Measurements from ENCODE around the gene HIGD1A. TPM values are rescaled to one million over a fixed set of nuclear protein-coding genes. Genes with fewer than 3 reads are reported as not detected.
"Not testable (repeated sequence)": the region's sequence is repeated elsewhere in the genome, so short reads cannot be mapped to it uniquely, and the experiment has no call there.

Gene HIGD1A
- polyA plus RNA-seq, 1 donor, result 71.7 TPM

- DNase-seq (ENCODE audit: low read depth), result no peak
Observed at GRCh38 chr3:42829083-42829627, 24.9 kb upstream of the HIGD1A start.

- DNase-seq (ENCODE audit: low read depth), result no peak
Observed at GRCh38 chr3:42827654-42828053, 23.4 kb upstream of the HIGD1A start.

GRCh38 chr3:42827023-42827422 lies 22.7 kb upstream of the HIGD1A start:
- no peak for DNase-seq (ENCODE audit: low read depth)

- DNase-seq (ENCODE audit: low read depth), result no peak
Observed at GRCh38 chr3:42826141-42826540, 21.9 kb upstream of the HIGD1A start.

- no peak for DNase-seq (ENCODE audit: low read depth)
Observed at GRCh38 chr3:42823351-42823750, 19.1 kb upstream of the HIGD1A start.

GRCh38 chr3:42822828-42823227 lies 18.5 kb upstream of the HIGD1A start:
- DNase-seq (ENCODE audit: low read depth), result no peak

- DNase-seq (ENCODE audit: low read depth), result no peak
Observed at GRCh38 chr3:42820746-42821051, 16.4 kb upstream of the HIGD1A start.

- no peak for DNase-seq (ENCODE audit: low read depth)
Observed at GRCh38 chr3:42819351-42819965, 15.2 kb upstream of the HIGD1A start.

- no peak for DNase-seq (ENCODE audit: low read depth)
Observed at GRCh38 chr3:42815826-42816225, 11.5 kb upstream of the HIGD1A start.

- no peak for DNase-seq (ENCODE audit: low read depth)
Observed at GRCh38 chr3:42814914-42815507, 10.7 kb upstream of the HIGD1A start.

- DNase-seq (ENCODE audit: low read depth), result no peak
Observed at GRCh38 chr3:42814246-42814645, 10.0 kb upstream of the HIGD1A start.

GRCh38 chr3:42811118-42811883 lies 7.0 kb upstream of the HIGD1A start:
- DNase-seq (ENCODE audit: low read depth), result not testable (repeated sequence)

GRCh38 chr3:42810706-42811105 lies 6.4 kb upstream of the HIGD1A start:
- DNase-seq (ENCODE audit: low read depth), result not testable (repeated sequence)

GRCh38 chr3:42809202-42809601 lies 4.9 kb upstream of the HIGD1A start, which contains the start of gene ACKR2:
Gene ACKR2, plus strand, starts transcription at chr3:42809445. Its CDS starts 55,058 bp downstream, at chr3:42864503.
- DNase-seq (ENCODE audit: low read depth), result no peak

GRCh38 chr3:42807929-42808328 lies 3.6 kb upstream of the HIGD1A start:
- DNase-seq (ENCODE audit: low read depth), result no peak

- no peak for DNase-seq (ENCODE audit: low read depth)
Observed at GRCh38 chr3:42805141-42805821, 991 bp upstream of the HIGD1A start.

- DNase-seq (ENCODE audit: low read depth), result no peak
Observed at GRCh38 chr3:42804831-42805132, 492 bp upstream of the HIGD1A start.

- DNase-seq (ENCODE audit: low read depth), result no peak
Observed at GRCh38 chr3:42803414-42804105, 730 bp downstream of the HIGD1A start.

- no peak for DNase-seq (ENCODE audit: low read depth)
Observed at GRCh38 chr3:42802876-42803413, 1.3 kb downstream of the HIGD1A start.

GRCh38 chr3:42801784-42802183 lies 2.5 kb downstream of the HIGD1A start:
- DNase-seq (ENCODE audit: low read depth), result no peak

GRCh38 chr3:42801048-42801620 lies 3.2 kb downstream of the HIGD1A start:
- DNase-seq (ENCODE audit: low read depth), result no peak

Data from forelimb muscle (tissue), 1 donor.